ENCODE data around the gene TMA7.

GRCh38 chr3:48459773-48460516 lies 19.9 kb downstream of the TMA7 start:
- TF ChIP-seq, protein P1, sequence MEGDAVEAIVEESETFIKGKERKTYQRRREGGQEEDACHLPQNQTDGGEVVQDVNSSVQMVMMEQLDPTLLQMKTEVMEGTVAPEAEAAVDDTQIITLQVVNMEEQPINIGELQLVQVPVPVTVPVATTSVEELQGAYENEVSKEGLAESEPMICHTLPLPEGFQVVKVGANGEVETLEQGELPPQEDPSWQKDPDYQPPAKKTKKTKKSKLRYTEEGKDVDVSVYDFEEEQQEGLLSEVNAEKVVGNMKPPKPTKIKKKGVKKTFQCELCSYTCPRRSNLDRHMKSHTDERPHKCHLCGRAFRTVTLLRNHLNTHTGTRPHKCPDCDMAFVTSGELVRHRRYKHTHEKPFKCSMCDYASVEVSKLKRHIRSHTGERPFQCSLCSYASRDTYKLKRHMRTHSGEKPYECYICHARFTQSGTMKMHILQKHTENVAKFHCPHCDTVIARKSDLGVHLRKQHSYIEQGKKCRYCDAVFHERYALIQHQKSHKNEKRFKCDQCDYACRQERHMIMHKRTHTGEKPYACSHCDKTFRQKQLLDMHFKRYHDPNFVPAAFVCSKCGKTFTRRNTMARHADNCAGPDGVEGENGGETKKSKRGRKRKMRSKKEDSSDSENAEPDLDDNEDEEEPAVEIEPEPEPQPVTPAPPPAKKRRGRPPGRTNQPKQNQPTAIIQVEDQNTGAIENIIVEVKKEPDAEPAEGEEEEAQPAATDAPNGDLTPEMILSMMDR (IDR thresholded peaks at IDR 0.05) = no peak
- no peak for TF ChIP-seq POLR2A (IDR thresholded peaks at IDR 0.05)

All from heart left ventricle (tissue), 13 donors.